ENCODE measurements around the gene ARFRP1. TPM values are rescaled to one million over a fixed set of nuclear protein-coding genes. Genes with fewer than 3 reads are reported as not detected.
A peak's percentile ranks its signal among the peaks of the same experiment; 100 is the strongest.

The ARFRP1 gene
- total and polyA plus RNA-seq, 2 donors (not counting 1 experiment from before 2014, with no cell fraction given): 41.0 to 75.5 TPM

GRCh38 chr20:63697868-63698545, 9.8 kb downstream of the ARFRP1 start:
- ChIA-PET CTCF (no interaction called here), POLR2A (interaction anchor here (1.1 kb wide), 1 partner anchor 10 kb away, joined by 3 read pairs; the partner anchor contains the start of genes ARFRP1 and ZGPAT)
- no peak overlapping the region for H2AFZ ChIP-seq (ENCODE audit: insufficient read depth, low read depth, low read length, poor library complexity, severe bottlenecking)
- H3K4me1 ChIP-seq (ENCODE audit: control insufficient read depth in 2 of 2, insufficient read depth in 2 of 2, low read length in 2 of 2): peaks cover 18% of the 10 kb centered on the region in 2 donors
- H3K79me2 ChIP-seq (ENCODE audit: control insufficient read depth, insufficient read depth, low read length): peaks cover 56% of the 10 kb centered on the region
- H3K36me3 ChIP-seq (replicated peaks in 1 of 2; ENCODE audit: control extremely low read depth in 1 of 2, control insufficient read depth in 1 of 2, extremely low read depth in 1 of 2, insufficient read depth in 2 of 2, low read length in 1 of 2): peaks cover 0 to 5% of the 10 kb centered on the region in 2 experiments
- no peak overlapping the region for H3K4me3 ChIP-seq (ENCODE audit: control extremely low read depth in 1 of 5, extremely low read depth in 1 of 5, insufficient read depth in 1 of 5, low read depth in 2 of 5, low read length in 4 of 5)
- H3K27me3 ChIP-seq (replicated peaks in 1 of 4; ENCODE audit: control extremely low read depth in 1 of 4, control insufficient read depth in 3 of 4, insufficient read depth in 4 of 4, low read length in 3 of 4): peaks cover 0 to 3% (median 0%) of the 10 kb centered on the region in 4 experiments
- no peak overlapping the region for H3K9ac ChIP-seq (ENCODE audit: low read length)
- 94% methylated on average over 30 of the region's 40 CpGs for WGBS (ENCODE audit: insufficient coverage)
- H4K20me1 ChIP-seq (ENCODE audit: control insufficient read depth, insufficient read depth, low read length, poor library complexity, severe bottlenecking): peaks cover 82% of the 10 kb centered on the region
- H3K9me3 Mint-ChIP-seq (ENCODE audit: insufficient read depth): no peaks in the 10 kb centered on the region
- no peak for ATAC-seq (ENCODE audit: low read depth)
- intact Hi-C loops (cut with micrococcal nuclease): no loop called here
- TF ChIP-seq CTCF (IDR thresholded peaks at IDR 0.05) (no peak), EZH2 (IDR thresholded peaks at IDR 0.05; ENCODE audit: borderline replicate concordance, insufficient read depth, low read depth, low read length, poor library complexity, severe bottlenecking) (no peak)
- peaks cover 16% of the 10 kb centered on the region for H3K4me1 Mint-ChIP-seq
- H3K9me3 ChIP-seq (ENCODE audit: control extremely low read depth in 1 of 3, control insufficient read depth in 2 of 3, insufficient read depth in 1 of 3, low read length in 2 of 3): peaks cover 0 to 5% (median 0%) of the 10 kb centered on the region in 3 donors
- no peaks in the 10 kb centered on the region for H3K27me3 Mint-ChIP-seq
- H3K4me3 Mint-ChIP-seq: no peak overlapping the region
- no peak overlapping the region for H3K4me2 ChIP-seq (replicated peaks; ENCODE audit: low read depth, low read length, poor library complexity, severe bottlenecking)
- H3K27ac ChIP-seq (ENCODE audit: low read length in 2 of 2): no peak overlapping the region
- H3K27ac Mint-ChIP-seq: no peak overlapping the region
- DNase-seq: no peak

- H3K27ac Mint-ChIP-seq: no peak overlapping the region
- no peaks in the 10 kb centered on the region for H3K27me3 Mint-ChIP-seq
Observed at GRCh38 chr20:63697357-63697867, 10.4 kb downstream of the ARFRP1 start.

More at GRCh38 chr20:63697357-63697867, 10.4 kb downstream of the ARFRP1 start:
- peaks cover 76% of the 10 kb centered on the region for H4K20me1 ChIP-seq (ENCODE audit: control insufficient read depth, insufficient read depth, low read length, poor library complexity, severe bottlenecking)
- Mint-ChIP-seq H3K9me3 (ENCODE audit: insufficient read depth) (no peaks in the 10 kb centered on the region), H3K4me1 (peaks cover 16% of the 10 kb centered on the region), H3K4me3 (no peak overlapping the region)
- ATAC-seq (ENCODE audit: low read depth) (no peak), DNase-seq (peak; percentile 16)
- H2AFZ ChIP-seq (ENCODE audit: insufficient read depth, low read depth, low read length, poor library complexity, severe bottlenecking): no peak overlapping the region
- ChIA-PET CTCF (no interaction called here), POLR2A (interaction anchor here (1.1 kb wide), 1 partner anchor 11 kb away, joined by 3 read pairs; the partner anchor contains the start of genes ARFRP1 and ZGPAT)
- H3K27me3 ChIP-seq (replicated peaks in 1 of 4; ENCODE audit: control extremely low read depth in 1 of 4, control insufficient read depth in 3 of 4, insufficient read depth in 4 of 4, low read length in 3 of 4): peaks cover 0 to 3% (median 0%) of the 10 kb centered on the region in 4 experiments
- TF ChIP-seq CTCF (IDR thresholded peaks at IDR 0.05) (no peak), EZH2 (IDR thresholded peaks at IDR 0.05; ENCODE audit: borderline replicate concordance, insufficient read depth, low read depth, low read length, poor library complexity, severe bottlenecking) (no peak)
- H3K36me3 ChIP-seq (replicated peaks in 1 of 2; ENCODE audit: control extremely low read depth in 1 of 2, control insufficient read depth in 1 of 2, extremely low read depth in 1 of 2, insufficient read depth in 2 of 2, low read length in 1 of 2): peaks cover 0 to 5% of the 10 kb centered on the region in 2 experiments
- peaks cover 18% of the 10 kb centered on the region in 2 donors for H3K4me1 ChIP-seq (ENCODE audit: control insufficient read depth in 2 of 2, insufficient read depth in 2 of 2, low read length in 2 of 2)
- H3K79me2 ChIP-seq (ENCODE audit: control insufficient read depth, insufficient read depth, low read length): peaks cover 51% of the 10 kb centered on the region
- peaks cover 0 to 5% (median 0%) of the 10 kb centered on the region in 3 donors for H3K9me3 ChIP-seq (ENCODE audit: control extremely low read depth in 1 of 3, control insufficient read depth in 2 of 3, insufficient read depth in 1 of 3, low read length in 2 of 3)
- H3K4me3 ChIP-seq (ENCODE audit: control extremely low read depth in 1 of 5, extremely low read depth in 1 of 5, insufficient read depth in 1 of 5, low read depth in 2 of 5, low read length in 4 of 5): no peak overlapping the region
- intact Hi-C loops (cut with micrococcal nuclease): no loop called here
- H3K4me2 ChIP-seq (replicated peaks; ENCODE audit: low read depth, low read length, poor library complexity, severe bottlenecking): peak overlapping the region; percentile 74
- WGBS (ENCODE audit: insufficient coverage): 44% methylated on average over 5 of the region's 7 CpGs
- H3K27ac ChIP-seq (ENCODE audit: low read length in 2 of 2): no peak overlapping the region
- H3K9ac ChIP-seq (ENCODE audit: low read length): no peak overlapping the region
